NCI-H345 (cell line): ENCODE results near the gene OR10A4.
"Not testable (repeated sequence)": the region's sequence is repeated elsewhere in the genome, so short reads cannot be mapped to it uniquely, and the experiment has no call there.

Experiments
- DNase-seq: peaks from one replicate; lab custom pipeline; 2025; lab: John Stamatoyannopoulos, UW

Gene OR10A4

DNA sequence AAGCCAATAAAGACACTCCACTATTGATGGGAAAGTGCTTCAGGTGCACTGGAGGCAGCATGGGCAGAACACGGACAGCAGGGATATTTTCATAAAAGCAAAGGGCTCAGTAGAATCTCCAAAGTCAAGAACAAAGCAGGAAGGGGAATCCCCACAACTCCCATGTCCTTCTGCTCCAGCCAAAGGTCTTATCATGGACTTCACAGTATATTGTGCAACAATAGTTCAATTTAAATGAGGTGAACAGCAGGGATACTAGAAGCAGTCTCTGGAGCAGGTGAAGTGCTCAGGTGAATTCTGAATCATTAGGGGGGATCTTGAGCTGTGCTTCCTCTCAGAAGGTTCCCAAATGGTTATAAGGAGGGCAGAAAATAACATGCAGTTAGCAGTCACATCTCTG is 22.5 kb downstream of the OR10A4 start:
- DNase-seq, result no peak

- DNase-seq, result no peak
These were observed 24.0 kb downstream of the OR10A4 start for GRCh38 chr11:6900327-6900999.

GRCh38 chr11:6904804-6905203 is 28.4 kb downstream of the OR10A4 start:
- not testable (repeated sequence) for DNase-seq

DNA sequence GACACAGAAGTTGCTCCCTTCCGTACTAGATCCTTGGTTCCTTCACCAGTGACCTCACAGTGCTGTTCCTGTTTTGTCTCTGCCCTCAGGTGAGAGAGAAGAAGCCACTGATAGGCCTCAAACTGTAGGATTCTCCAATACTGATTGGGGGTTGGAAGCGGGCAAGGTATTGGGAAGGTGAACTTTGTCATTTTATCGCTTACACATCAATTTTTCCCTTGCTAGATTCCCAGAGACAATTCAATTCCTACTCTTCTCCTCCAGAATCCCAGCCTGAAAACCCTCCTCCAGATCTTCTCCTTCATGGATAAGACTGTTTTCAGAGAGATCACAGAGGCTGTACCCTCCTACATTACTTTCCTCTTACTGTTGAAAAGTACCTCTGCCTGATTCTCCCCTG is 35.0 kb downstream of the OR10A4 start:
- no peak for DNase-seq

GRCh38 chr11:6911948-6912347 is 35.5 kb downstream of the OR10A4 start:
- no peak for DNase-seq

DNA sequence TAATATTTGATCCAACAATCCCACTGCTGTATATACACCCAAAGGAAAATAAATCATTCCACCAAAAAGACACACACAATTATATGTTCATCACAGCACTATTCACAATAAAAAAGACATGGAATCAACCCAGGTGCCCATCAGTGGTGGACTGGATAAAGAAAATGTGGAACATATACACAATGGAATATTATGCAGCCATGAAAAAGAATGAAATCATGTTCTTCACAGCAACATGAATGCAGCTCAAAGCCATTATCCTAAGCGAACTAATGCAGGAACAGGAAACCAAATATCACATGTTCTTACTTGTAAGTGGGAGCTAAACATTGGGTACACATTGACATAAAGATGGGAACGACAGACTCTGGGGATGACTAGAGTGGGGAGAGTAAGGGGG is 43.3 kb downstream of the OR10A4 start:
- no peak for DNase-seq

- no peak for DNase-seq
These were observed 44.3 kb downstream of the OR10A4 start, which contains the start of gene OR2D3 for GRCh38 chr11:6920702-6921101. Gene OR2D3, plus strand, starts transcription at chr11:6921002. Its CDS starts 0 bp downstream, at chr11:6921002.

GRCh38 chr11:6925007-6925577 is 48.7 kb downstream of the OR10A4 start:
- DNase-seq, result no peak

GRCh38 chr11:6925636-6926207 is 49.3 kb downstream of the OR10A4 start:
- peak; percentile 34 for DNase-seq

DNA sequence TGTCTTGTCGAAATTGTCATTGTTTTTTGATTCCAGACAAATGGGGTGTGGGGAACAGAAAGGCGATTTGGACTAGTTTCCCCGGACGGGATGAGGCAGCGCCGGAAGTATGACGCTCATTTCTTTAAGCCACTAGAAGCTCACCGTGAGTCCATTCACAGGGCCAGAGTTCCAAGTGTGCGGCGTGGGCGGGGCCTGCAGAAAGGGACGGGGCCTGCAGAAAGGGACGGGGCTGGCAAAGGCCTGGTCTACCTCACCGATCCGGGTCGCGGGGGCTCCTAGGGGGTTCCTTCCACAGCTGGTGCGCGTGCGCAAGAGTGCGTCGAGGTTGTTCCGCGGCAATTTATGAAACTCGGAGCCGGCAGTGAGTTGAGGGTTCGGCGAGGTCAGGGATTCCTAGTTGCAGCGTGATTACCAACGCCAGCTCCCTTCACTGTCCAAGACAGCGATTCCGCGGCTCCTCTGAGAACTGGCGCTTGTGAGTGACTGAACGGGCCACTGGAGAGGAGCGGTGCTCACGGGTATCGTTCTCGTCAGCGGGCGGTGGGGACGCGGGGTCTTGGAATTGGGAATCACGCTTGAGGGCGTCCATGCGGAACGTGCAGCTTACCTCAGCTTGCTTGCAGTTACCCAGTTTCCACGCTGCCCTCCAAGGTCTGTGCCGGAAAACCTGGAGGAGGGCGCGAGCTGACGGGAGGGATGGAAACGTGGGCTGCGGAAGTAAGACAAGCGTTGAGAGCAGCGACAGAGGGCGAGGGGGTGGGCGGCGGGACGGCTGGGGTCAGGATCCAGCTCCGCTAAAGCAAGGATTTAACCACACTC is 50.0 kb downstream of the OR10A4 start, which contains the start of gene ZNF215:
Gene ZNF215 (plus strand): TSS at position 219 of the 822 bp plus-strand sequence. CDS start 5,847 bp downstream, outside the sequence.
- DNase-seq, result peak; percentile 94

DNA sequence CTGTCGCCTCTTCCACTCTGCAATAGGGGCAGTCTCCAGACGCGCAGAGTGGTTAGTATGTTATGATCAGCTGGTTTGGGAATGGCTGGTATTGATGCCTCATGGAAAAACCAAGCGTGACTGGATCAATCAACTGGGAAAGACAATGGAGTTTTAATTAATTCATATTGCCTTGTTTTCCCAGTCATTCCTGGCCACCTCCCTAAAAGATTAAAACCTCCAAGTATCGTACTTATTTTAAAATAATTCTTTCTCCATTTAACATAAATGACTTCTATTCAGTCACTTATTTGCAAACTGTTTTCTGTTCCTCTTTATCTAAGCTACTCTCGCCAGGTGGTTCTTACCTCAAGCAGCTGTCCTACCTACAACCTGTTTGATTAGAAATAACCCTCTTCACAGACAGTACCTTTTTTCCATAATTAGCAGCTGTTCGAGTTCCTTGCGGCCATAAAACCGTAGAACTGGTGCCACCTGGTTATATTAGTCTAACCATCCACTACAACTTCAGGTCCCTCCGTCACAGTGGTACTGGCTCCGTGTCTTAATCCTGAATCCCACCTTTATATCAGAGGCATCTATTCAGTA is 50.7 kb downstream of the OR10A4 start:
- peak; percentile 10 for DNase-seq
